BJ (cell line): Measurements from ENCODE around the gene SEMA4B. TPM values are rescaled to one million over a fixed set of nuclear protein-coding genes. Genes with fewer than 3 reads are reported as not detected.

Source experiments
- CTCF ChIA-PET: fragments of 350-600 bp; formaldehyde crosslinking; extraction: SDS; loops from one replicate; lab custom pipeline; 2021; ENCODE audit warnings: antibody characterized with exemption, inconsistent platforms; lab: Yijun Ruan, JAX
- POLR2A ChIA-PET: fragments of 300-600 bp; sonication (Branson Sonifier 250); formaldehyde crosslinking; extraction: SDS; loops from one replicate; lab custom pipeline; 2021; ENCODE audit warnings: antibody characterized with exemption; lab: Charles Lee
- DNase-seq: peaks from one replicate; pipeline ENCODE4 v3.0.0-alpha.2; 2011; ENCODE audit warnings: low read depth
- H3K27me3 ChIP-seq: 2 replicates; pipeline ENCODE4 v1.6.0; 2011; ENCODE audit warnings: low read length; ENCODE audit not compliant: control insufficient read depth, insufficient read depth
- H3K36me3 ChIP-seq: 2 replicates; pipeline ENCODE4 v1.5.1; 2011; ENCODE audit warnings: low read length; ENCODE audit not compliant: control insufficient read depth, insufficient read depth
- H3K4me3 ChIP-seq: 2 replicates; pipeline ENCODE4 v1.5.1; 2011; ENCODE audit warnings: low read depth, mild to moderate bottlenecking, control low read depth, low read length
- polyA plus RNA-seq: library from polyadenylated mRNA; depleted of rRNA; stranded (reverse); fragments of >200 nt; gene quantifications from 2 replicates; pipeline ENCODE4 v1.2.3, GENCODE V29; 2011
- TF ChIP-seq, protein P1 (sequence below): IDR thresholded peaks from 2 replicates; pipeline ENCODE4 v1.5.1; 2011; ENCODE audit warnings: low read depth, mild to moderate bottlenecking, control low read depth, inconsistent platforms, low read length, moderate library complexity; ENCODE audit not compliant: insufficient read depth

The SEMA4B gene
- polyA plus RNA-seq, 1 experiment: 17.5 TPM

DNA sequence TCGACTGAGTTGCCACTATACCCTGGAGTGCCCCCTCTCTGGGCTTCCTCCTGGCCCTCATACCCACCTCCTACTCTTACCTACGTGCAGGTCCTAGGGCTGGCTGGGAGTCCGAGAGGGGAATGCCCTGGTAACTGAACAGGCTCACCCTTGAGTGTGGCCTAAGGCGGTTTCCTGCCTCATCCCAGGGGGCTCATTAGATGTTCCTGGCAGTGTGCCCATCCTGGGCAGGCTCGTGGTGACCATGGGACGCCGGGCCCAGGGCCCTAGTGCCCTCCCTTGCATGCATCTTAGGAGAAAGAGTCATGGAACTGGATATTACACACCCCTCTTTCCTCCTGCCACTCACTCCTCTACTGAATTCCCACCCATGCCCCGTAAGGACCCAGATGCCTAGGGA lies 2.8 kb downstream of the SEMA4B start:
- H3K27me3 ChIP-seq: no peaks in the 10 kb centered on the region
- H3K36me3 ChIP-seq: peaks cover 3% of the 10 kb centered on the region
- CTCF ChIA-PET: no interaction called here
- no peak for DNase-seq
- H3K4me3 ChIP-seq: no peak overlapping the region
- TF ChIP-seq, protein P1, sequence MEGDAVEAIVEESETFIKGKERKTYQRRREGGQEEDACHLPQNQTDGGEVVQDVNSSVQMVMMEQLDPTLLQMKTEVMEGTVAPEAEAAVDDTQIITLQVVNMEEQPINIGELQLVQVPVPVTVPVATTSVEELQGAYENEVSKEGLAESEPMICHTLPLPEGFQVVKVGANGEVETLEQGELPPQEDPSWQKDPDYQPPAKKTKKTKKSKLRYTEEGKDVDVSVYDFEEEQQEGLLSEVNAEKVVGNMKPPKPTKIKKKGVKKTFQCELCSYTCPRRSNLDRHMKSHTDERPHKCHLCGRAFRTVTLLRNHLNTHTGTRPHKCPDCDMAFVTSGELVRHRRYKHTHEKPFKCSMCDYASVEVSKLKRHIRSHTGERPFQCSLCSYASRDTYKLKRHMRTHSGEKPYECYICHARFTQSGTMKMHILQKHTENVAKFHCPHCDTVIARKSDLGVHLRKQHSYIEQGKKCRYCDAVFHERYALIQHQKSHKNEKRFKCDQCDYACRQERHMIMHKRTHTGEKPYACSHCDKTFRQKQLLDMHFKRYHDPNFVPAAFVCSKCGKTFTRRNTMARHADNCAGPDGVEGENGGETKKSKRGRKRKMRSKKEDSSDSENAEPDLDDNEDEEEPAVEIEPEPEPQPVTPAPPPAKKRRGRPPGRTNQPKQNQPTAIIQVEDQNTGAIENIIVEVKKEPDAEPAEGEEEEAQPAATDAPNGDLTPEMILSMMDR: no peak
- POLR2A ChIA-PET: no interaction called here

DNA sequence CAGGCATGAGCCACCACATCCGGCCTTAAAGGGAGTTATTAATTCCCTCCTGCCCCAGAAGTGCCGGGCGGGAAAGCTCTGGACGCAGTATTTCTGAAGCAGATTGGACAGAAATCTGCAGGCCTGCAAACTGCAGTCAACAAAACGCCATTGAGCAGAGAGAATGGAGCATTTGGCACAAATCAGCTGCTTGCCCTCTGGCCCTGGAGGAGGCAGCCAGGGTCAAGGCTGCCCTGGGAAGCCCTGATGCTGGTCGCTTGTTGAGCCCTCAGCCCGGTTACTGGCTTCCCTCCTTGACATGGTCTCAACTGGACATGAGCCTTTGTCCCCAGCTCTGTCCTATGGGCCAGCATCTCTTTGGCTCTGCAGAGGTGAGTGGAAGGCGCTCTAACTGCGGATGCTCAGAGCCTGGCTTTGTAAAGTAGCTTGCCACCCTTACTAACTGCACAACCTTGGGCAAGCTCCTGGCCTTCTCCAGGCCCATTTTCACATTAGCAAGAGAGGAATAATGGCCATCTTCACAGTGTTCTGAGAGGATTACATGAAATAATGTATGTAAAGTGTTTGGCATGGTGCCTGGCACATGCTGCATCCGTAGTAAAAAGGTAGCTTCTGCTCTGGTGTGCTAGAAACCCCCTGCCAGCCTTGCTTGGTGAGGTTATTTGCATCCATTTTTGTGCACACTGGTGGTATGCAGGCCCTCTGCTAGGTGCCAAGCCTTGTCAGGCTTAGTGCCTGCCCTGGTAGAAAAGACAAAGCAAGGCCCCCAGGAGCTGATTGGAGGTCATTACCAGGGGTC lies 4.1 kb downstream of the SEMA4B start:
- DNase-seq: no peak
- POLR2A ChIA-PET: no interaction called here
- CTCF ChIA-PET: interaction anchor here (1.0 to 1.3 kb wide), 3 partner anchors 9 to 16 kb away, joined by 4 to 5 read pairs (median 5); no protein-coding TSS in a partner anchor
- Histone ChIP-seq H3K27me3 (no peaks in the 10 kb centered on the region), H3K36me3 (peaks cover 3% of the 10 kb centered on the region), H3K4me3 (no peak overlapping the region)
- TF ChIP-seq, protein P1: no peak

DNA sequence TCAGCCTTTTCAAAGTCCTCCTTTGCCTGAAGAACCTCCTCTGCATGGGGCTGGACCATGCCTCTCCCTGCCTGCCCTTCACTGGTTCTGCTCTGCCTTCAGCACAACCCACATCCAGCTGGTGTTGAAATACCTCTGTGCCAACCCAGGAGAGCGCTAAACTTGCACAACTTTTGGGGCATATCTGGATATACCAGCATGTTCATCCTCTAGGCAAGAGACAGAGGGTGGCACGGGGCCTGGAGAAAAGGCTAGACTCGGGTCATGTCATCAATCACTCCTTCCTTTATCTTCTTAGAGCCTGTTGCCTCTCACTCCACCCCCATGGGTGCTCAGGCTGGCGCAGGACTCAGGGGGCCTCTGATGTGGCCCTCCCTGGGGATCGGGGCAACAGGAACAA lies 4.8 kb downstream of the SEMA4B start:
- Histone ChIP-seq H3K27me3 (no peaks in the 10 kb centered on the region), H3K36me3 (peaks cover 3% of the 10 kb centered on the region), H3K4me3 (no peak overlapping the region)
- no peak for DNase-seq
- ChIA-PET CTCF (interaction anchor here (1.0 to 1.2 kb wide), 3 partner anchors 10 to 15 kb away, joined by 4 to 5 read pairs (median 5); no protein-coding TSS in a partner anchor), POLR2A (no interaction called here)
- TF ChIP-seq, protein P1: no peak

DNA sequence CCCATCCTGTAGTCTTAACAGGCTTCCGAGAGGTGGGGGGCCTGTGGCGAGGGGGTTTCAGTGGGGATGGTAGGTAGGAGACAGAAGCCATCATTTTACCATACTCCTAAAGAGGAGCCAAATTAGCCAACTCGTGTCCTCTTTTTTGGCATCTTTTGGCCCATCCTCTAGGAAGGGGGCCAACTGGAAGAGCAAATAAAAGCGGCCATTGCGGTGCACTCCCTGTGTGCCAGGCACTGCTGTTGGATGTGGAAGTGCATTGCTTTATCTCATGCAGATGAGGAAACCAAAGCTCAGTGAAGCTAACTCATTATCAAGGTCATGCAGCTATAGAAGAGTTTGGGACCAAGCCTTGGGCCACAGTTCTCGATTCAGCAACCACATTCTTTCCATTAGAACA lies 6.1 kb downstream of the SEMA4B start:
- CTCF ChIA-PET: interaction anchor here (1.2 kb wide), 1 partner anchor 14 kb away, joined by 6 read pairs; no protein-coding TSS in a partner anchor
- Histone ChIP-seq H3K4me3 (no peak overlapping the region), H3K36me3 (peaks cover 3% of the 10 kb centered on the region), H3K27me3 (no peaks in the 10 kb centered on the region)
- TF ChIP-seq, protein P1: no peak
- POLR2A ChIA-PET: no interaction called here
- no peak for DNase-seq

DNA sequence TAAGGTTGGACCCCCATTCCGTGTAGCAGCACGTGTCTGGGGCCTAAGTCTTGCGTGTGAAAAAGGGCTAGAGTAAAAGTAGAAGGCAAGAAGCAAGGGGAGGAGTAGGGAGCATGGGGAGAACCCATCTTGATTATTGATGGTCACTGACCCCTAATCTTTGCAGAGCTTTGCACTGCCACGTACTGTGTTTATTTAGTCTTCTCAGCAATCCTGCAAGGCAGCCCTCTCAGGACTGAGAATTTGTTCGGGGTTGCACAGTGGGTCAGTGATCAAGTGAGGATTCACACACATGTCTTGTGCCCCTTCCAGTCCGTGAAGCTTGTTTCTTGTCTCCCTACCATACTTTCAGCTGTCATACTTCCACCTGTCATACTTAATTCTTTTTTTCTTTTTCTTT lies 7.2 kb downstream of the SEMA4B start:
- Histone ChIP-seq H3K27me3 (no peaks in the 10 kb centered on the region), H3K36me3 (peaks cover 5% of the 10 kb centered on the region; the same call in 1 of the 2 replicates), H3K4me3 (no peak overlapping the region)
- ChIA-PET POLR2A (no interaction called here), CTCF (interaction anchor here (0.6 kb wide), 1 partner anchor 177 kb away, joined by 3 read pairs; no protein-coding TSS in a partner anchor)
- no peak for DNase-seq
- TF ChIP-seq, protein P1: no peak
